Activated T-cell treated with anti-CD3 and anti-CD28 coated beads for 4 hours (primary cell): ENCODE results near the gene NSUN3.

Experiments used
- DNase-seq: peaks from one replicate; pipeline ENCODE4 v3.0.0-alpha.2; 2020

Gene NSUN3

DNA sequence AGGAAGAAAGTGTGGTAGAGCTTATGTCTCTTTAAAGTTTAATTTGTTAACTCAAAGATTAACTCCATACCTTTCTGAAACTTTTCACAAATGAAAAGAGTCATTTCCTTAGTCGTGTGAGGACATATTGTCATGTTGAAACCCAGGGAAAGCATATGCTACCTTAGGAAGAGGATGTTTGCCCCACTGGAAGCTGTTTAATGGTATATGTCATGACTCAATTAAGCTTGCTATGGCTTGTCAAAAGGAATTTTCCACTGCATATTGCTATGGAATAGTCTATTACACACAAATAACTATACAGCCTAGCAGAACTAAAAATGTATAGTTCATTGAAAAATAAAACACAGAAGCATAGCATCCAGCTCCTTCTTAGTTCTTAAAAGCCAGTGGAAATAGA is 69.9 kb downstream of the NSUN3 start:
- DNase-seq: no peak

GRCh38 chr3:94136133-94136532 is 73.3 kb downstream of the NSUN3 start:
- DNase-seq: no peak

GRCh38 chr3:94137377-94137776 is 74.5 kb downstream of the NSUN3 start:
- no peak for DNase-seq

DNA sequence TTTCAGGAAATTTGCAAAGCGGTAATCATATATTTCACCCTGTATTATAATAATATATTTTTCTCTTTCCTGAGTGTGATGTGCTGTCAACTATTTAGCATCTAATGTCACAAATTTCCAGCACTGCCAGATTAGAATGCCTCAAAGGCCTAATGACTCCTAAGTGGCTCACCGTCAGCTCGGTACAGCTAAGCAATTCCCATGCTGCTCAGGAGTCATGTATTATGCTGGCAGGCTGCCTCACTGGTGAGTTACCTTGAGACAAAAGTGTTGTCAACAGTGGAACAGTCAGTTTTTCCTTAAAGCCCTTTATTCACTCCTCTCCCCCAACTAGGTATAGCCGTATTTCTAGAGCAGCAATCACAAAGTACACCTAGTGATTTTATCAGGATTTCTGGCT is 83.6 kb downstream of the NSUN3 start:
- no peak for DNase-seq

DNA sequence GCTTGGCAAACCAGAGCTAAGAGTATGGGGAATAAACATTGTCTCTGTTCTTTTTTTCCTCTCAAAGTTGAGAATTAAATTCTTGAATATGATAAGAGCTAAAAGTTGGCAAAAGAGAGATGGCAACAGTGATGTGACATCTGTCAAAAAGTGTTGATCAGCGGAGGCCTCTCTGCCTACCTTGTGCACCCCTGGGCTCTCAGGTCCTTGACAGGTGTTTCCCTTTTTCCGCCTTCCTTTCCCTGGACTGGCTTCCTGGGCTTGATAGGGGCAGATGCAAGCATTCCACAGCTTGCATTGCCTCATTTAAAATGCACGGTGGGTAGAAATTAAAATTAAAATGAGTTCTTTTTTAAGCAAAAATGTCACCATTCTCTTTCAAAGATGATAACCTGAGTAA is 84.2 kb downstream of the NSUN3 start:
- no peak for DNase-seq

DNA sequence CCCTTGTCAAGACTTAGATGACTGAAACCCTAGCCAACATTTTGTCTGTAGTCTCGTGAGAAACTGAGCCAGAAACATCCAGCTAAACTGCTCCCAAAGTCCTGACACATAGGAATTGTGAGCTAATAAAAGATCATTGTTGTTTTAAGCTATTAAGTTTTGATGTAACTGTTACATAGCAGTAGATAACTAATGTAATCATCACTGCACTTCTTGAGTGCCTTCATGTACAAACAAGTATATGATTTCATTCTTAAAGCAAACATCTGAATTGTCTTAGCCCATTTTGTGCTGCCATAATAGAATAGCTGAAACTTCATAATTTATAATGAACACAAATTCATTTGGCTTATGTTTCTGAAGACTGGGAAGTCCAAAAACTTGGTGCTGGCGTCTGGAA is 87.3 kb downstream of the NSUN3 start:
- DNase-seq: no peak

DNA sequence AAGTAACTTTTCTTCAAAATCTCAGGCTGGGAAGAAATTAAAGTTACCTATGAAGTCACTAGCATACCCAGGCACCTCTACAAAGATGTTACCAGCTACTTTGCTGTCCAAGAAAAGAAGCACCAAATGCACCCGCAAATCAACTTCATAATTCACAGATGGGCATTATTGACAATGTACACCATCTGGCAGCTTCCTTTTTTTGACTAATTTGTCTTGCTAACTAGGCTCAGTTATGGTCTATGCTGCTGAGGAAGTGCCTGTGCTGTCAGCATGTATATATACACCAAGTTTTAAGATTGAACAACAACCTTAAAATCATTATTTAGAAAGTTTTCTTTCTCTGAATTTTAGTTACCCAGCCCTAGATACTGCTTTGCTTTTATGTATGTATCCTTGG is 93.8 kb downstream of the NSUN3 start:
- no peak for DNase-seq

GRCh38 chr3:94158512-94158911 is 95.7 kb downstream of the NSUN3 start:
- DNase-seq: no peak

- no peak for DNase-seq
Measured at GRCh38 chr3:94159062-94159828, 96.4 kb downstream of the NSUN3 start.

DNA sequence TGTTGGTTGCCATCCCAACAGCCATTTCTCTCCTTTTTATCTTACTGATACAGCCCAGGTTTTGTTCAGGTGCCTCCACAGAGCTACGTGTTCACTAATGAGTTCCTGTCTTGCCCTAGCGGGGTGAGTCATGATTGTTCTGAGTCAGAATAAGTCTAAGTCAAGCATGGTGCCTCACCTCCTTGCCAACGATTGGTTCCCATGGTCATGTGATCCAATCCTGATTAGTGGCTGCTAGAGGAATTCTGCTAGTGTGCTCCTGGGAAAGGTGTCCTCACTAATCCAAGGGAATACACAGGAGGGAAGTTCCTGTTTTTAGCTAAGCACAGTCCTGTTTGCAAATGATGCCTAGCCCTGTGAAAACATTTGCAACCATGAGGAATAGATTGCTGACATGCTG is 99.8 kb downstream of the NSUN3 start:
- no peak for DNase-seq

GRCh38 chr3:94167346-94167745 is 104.5 kb downstream of the NSUN3 start:
- DNase-seq: no peak

DNA sequence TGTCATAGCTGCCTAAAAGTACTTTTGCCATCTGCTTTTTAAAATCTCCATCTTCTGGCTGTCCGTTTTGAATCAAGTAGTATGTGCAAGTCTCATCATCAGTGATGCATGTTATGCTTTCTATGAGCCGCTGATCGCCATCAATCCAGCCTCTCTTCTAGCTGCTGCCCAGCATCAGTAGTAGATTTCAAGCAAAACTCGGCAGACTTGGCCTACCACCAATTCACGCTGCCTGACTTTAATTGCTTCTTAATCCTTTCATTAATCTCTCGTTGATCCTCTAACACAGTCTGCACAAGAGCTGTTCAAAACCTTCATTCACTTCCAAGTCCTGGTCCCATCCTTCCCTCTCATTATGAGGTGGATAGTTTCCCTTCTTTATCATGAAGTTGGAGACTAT is 104.9 kb downstream of the NSUN3 start:
- DNase-seq: no peak

DNA sequence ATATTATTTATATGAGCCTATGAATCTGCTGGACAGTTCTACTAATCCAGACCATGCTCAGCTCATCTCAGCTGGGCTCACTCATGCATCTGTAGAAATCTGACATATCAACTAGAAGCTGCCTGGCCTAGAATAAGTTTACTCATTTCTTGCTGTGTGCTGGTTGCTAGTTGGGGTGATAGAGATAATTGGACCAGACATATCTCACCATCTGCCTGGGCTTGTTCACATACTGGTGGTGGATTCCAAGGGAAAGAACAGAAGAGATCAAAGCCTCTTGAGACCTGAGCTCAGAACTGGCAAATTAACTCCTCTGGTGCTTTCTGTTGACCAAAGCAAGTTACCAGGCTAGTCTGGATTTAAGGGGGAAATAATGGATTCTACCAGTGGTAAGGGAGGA is 109.1 kb downstream of the NSUN3 start:
- no peak for DNase-seq

DNA sequence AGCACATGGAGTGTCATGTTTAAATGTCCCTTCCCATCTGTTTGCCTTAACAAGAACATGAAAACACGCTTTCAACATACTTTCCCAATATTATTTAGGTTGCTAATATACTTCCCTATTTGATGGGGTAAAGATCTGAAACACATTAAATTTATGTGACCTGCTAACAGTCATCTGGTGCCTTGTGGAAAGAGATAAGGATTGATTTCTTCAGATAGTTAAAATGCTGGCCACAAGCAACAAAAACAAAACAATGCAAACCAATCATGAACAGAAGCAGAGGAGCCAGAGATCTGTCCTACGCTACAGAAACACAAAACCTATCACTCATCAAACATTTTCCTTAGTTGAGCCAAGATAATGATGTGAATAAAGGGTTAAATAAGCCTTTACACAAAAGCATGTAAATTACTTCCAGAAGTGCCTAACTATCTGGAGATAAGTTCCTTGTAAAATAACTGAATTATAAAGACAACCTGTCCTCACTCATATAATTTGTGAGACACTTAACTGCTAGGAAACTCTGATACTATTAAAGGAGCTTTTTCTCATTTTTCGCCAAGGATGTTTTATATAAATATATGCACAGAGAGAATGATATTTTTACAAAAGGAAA is 109.9 kb downstream of the NSUN3 start:
- DNase-seq: no peak

GRCh38 chr3:94173673-94174434 is 111.0 kb downstream of the NSUN3 start:
- DNase-seq: no peak

DNA sequence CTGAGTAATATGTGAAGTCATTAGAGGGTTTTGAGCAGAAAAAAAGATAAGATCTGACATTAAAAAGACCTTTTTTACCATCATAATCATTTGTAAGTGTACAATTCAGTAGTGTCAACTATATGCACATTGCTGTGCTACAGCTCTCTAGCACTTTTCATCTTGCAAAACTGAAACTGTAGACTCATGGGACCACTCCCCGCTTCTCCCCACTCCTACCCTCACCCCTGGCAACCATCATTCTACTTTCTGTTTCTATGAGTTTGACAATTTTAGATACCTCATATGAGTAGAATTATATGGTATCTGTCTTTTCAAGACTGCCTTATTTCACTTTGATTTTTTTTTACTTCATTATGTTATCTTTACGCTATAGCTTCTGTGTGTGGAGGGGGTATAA is 112.8 kb downstream of the NSUN3 start:
- DNase-seq: no peak

DNA sequence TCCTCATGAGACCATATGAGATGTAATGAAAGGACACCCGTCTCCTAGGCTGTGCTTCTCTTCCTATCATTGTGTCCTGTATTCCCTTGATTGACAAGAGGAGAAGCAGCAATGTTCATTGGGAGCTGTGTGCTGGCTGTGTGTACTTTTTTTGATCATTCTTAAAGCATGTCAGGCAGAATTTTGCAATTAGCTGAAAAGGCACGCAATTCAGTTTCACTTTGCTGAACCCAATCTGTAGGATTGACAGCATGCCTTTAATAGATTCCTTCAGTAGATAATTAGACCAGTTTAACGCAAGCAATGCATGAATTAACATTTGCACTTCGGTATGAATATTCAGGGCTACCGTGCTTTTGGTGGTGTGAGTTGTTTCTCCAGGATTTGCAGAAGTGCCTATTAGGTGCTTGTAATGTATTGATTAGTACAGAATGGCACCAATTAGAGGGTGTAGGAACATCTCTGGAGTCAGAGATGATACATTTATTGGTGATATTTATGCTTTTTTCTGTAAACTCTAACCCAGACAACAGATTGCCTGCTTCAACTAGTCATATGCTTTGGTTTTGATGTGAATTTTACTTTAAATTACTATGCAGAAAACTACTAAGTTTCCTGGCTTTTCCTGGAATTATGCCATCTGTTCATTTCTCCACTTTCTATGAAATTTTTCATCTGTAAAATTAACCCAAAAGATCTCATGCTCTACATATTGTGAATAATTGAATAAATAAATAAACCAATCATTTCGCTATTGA is 114.3 kb downstream of the NSUN3 start:
- no peak for DNase-seq
